Activated naive CD8-positive, alpha-beta T cell treated with anti-CD3 and anti-CD28 coated beads, Interleukin-2, amount 50 U/mL, for 16 hours (primary cell): Measurements from ENCODE around the gene TCF4.

ENCODE experiments used
- DNase-seq: peaks from one replicate; pipeline ENCODE4 v3.0.0-alpha.2; 2020; ENCODE audit warnings: low read depth, low spot score

TCF4 gene

GRCh38 chr18:55324166-55324565 lies 263.8 kb downstream of the TCF4 start:
- DNase-seq: no peak

GRCh38 chr18:55323051-55323994 lies 264.7 kb downstream of the TCF4 start:
- DNase-seq: no peak

GRCh38 chr18:55322178-55322735 lies 265.7 kb downstream of the TCF4 start:
- DNase-seq: no peak

- DNase-seq: no peak
Measured at GRCh38 chr18:55321265-55322177, 266.5 kb downstream of the TCF4 start.

- DNase-seq: no peak
Measured at GRCh38 chr18:55320424-55321264, 267.3 kb downstream of the TCF4 start.

- no peak for DNase-seq
Measured at GRCh38 chr18:55319459-55320193, 268.4 kb downstream of the TCF4 start.

- DNase-seq: no peak
Measured at GRCh38 chr18:55318951-55319441, 269.0 kb downstream of the TCF4 start.

GRCh38 chr18:55317864-55318263 lies 270.1 kb downstream of the TCF4 start:
- DNase-seq: no peak

GRCh38 chr18:55317324-55317723 lies 270.7 kb downstream of the TCF4 start:
- no peak for DNase-seq

- DNase-seq: no peak
Measured at GRCh38 chr18:55316486-55317184, 271.4 kb downstream of the TCF4 start.

GRCh38 chr18:55314615-55315237 lies 273.3 kb downstream of the TCF4 start:
- DNase-seq: no peak

GRCh38 chr18:55314031-55314430 lies 274.0 kb downstream of the TCF4 start:
- no peak for DNase-seq

- no peak for DNase-seq
Measured at GRCh38 chr18:55310863-55311262, 277.1 kb downstream of the TCF4 start.

- no peak for DNase-seq
Measured at GRCh38 chr18:55310044-55310676, 277.8 kb downstream of the TCF4 start.

GRCh38 chr18:55309249-55309648 lies 278.7 kb downstream of the TCF4 start:
- DNase-seq: no peak

- no peak for DNase-seq
Measured at GRCh38 chr18:55307505-55307904, 280.5 kb downstream of the TCF4 start.

- no peak for DNase-seq
Measured at GRCh38 chr18:55306359-55307024, 281.5 kb downstream of the TCF4 start.

- DNase-seq: no peak
Measured at GRCh38 chr18:55302167-55302833, 285.7 kb downstream of the TCF4 start.
